Upper lobe of left lung (tissue), 4 donors: ENCODE results near the gene FIBCD1.

Experiments used
- POLR2A ChIP-seq, 4 donors: fragments of 450-650 bp; IDR thresholded peaks; one replicate each; pipeline ENCODE4 v1.5.1; 2016 to 2017; ENCODE audit warnings: antibody characterized with exemption in 4 of 4, mild to moderate bottlenecking in 2 of 4
- TF ChIP-seq, protein P1 (sequence below), 6 experiments: fragments of 450-650 bp in 4 of 6; fragments of 200-600 bp in 2 of 6; sonication (generic) in 2 of 6; IDR thresholded peaks; one replicate each; pipeline ENCODE4 v1.5.1; 2016 to 2019; ENCODE audit warnings: antibody characterized with exemption in 6 of 6

- TF ChIP-seq POLR2A (IDR thresholded peaks at IDR 0.05): no peak
- TF ChIP-seq, protein P1, sequence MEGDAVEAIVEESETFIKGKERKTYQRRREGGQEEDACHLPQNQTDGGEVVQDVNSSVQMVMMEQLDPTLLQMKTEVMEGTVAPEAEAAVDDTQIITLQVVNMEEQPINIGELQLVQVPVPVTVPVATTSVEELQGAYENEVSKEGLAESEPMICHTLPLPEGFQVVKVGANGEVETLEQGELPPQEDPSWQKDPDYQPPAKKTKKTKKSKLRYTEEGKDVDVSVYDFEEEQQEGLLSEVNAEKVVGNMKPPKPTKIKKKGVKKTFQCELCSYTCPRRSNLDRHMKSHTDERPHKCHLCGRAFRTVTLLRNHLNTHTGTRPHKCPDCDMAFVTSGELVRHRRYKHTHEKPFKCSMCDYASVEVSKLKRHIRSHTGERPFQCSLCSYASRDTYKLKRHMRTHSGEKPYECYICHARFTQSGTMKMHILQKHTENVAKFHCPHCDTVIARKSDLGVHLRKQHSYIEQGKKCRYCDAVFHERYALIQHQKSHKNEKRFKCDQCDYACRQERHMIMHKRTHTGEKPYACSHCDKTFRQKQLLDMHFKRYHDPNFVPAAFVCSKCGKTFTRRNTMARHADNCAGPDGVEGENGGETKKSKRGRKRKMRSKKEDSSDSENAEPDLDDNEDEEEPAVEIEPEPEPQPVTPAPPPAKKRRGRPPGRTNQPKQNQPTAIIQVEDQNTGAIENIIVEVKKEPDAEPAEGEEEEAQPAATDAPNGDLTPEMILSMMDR (IDR thresholded peaks at IDR 0.05): no peak
Observed at GRCh38 chr9:130854835-130855234, 84.2 kb downstream of the FIBCD1 start.
